Measurements from ENCODE around the gene CERS3. TPM values are rescaled to one million over a fixed set of nuclear protein-coding genes. Genes with fewer than 3 reads are reported as not detected.
A peak's percentile ranks its signal among the peaks of the same experiment; 100 is the strongest.

Gene CERS3
- total and polyA plus RNA-seq, 3 donors from 2014 or later, result 13.4 to 48.6 (median 17.8) TPM

DNA sequence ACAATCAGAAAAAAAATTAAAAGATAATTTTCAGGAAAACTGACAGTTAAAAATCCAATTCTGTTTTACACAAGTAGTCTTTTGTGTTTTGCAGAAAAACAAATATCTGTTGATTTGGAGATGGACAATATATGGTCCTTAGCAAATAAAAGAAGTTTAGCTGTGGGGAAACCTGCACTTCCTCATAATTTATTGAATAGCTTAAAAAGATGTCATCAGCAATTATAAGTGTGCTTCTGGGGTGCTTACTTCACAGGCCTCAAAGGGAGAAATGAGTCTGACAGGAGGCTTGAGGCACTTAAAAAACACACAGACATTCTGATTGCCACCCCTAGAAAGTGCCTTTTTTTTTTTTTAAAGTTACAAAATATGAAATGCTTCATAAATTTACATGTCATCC is 31.6 kb upstream of the CERS3 start:
- no peak for TF ChIP-seq POLR2A (IDR thresholded peaks at IDR 0.05)
- TF ChIP-seq, protein P1, sequence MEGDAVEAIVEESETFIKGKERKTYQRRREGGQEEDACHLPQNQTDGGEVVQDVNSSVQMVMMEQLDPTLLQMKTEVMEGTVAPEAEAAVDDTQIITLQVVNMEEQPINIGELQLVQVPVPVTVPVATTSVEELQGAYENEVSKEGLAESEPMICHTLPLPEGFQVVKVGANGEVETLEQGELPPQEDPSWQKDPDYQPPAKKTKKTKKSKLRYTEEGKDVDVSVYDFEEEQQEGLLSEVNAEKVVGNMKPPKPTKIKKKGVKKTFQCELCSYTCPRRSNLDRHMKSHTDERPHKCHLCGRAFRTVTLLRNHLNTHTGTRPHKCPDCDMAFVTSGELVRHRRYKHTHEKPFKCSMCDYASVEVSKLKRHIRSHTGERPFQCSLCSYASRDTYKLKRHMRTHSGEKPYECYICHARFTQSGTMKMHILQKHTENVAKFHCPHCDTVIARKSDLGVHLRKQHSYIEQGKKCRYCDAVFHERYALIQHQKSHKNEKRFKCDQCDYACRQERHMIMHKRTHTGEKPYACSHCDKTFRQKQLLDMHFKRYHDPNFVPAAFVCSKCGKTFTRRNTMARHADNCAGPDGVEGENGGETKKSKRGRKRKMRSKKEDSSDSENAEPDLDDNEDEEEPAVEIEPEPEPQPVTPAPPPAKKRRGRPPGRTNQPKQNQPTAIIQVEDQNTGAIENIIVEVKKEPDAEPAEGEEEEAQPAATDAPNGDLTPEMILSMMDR (IDR thresholded peaks at IDR 0.05), result no peak
- intact Hi-C loops (cut with DNase I; ENCODE audit: low total_unique reads), result no loop called here
- H3K4me3 ChIP-seq, result no peak overlapping the region
- no peak overlapping the region for H3K27ac ChIP-seq
- no peaks in the 10 kb centered on the region for H3K4me1 ChIP-seq
- H3K36me3 ChIP-seq (ENCODE audit: low read depth, missing control alignments), result no peaks in the 10 kb centered on the region
- H3K9me3 ChIP-seq, result no peaks in the 10 kb centered on the region
- H3K27me3 ChIP-seq, result no peaks in the 10 kb centered on the region
- DNase-seq, result no peak

- WGBS, 2 donors, result 61 to 78% methylated on average over 2 of the region's 2 CpGs
- no peaks in the 10 kb centered on the region for H3K27me3 ChIP-seq
- H3K9me3 ChIP-seq, result no peaks in the 10 kb centered on the region
Observed at GRCh38 chr15:100559330-100559729, 30.6 kb upstream of the CERS3 start.

GRCh38 chr15:100558771-100559254 is 30.1 kb upstream of the CERS3 start:
- H3K36me3 ChIP-seq (ENCODE audit: low read depth, missing control alignments), result no peaks in the 10 kb centered on the region
- DNase-seq, result no peak
- no peaks in the 10 kb centered on the region for H3K9me3 ChIP-seq
- 85 to 89% methylated on average over 8 to 50 of the region's 50 CpGs for whole genome bisulfite sequencing, 2 donors
- intact Hi-C loops (cut with DNase I; ENCODE audit: low total_unique reads), result no loop called here
- H3K4me1 ChIP-seq, result no peaks in the 10 kb centered on the region
- H3K27me3 ChIP-seq, result no peaks in the 10 kb centered on the region
- no peak overlapping the region for H3K27ac ChIP-seq
- peak overlapping the region; percentile 39 to 48 for H3K4me3 ChIP-seq
- no peak for TF ChIP-seq POLR2A (IDR thresholded peaks at IDR 0.05)
- TF ChIP-seq, protein P1 (IDR thresholded peaks at IDR 0.05), result no peak

More at GRCh38 chr15:100559330-100559729, 30.6 kb upstream of the CERS3 start:
- no peak overlapping the region for H3K27ac ChIP-seq
- TF ChIP-seq, protein P1 (IDR thresholded peaks at IDR 0.05), result no peak
- no peak for TF ChIP-seq POLR2A (IDR thresholded peaks at IDR 0.05)
- DNase-seq, result no peak
- H3K4me3 ChIP-seq, result peak overlapping the region in 1 of 2 donors; percentile 48
- no peaks in the 10 kb centered on the region for H3K36me3 ChIP-seq (ENCODE audit: low read depth, missing control alignments)
- H3K4me1 ChIP-seq, result no peaks in the 10 kb centered on the region
- intact Hi-C loops (cut with DNase I; ENCODE audit: low total_unique reads), result no loop called here

DNA sequence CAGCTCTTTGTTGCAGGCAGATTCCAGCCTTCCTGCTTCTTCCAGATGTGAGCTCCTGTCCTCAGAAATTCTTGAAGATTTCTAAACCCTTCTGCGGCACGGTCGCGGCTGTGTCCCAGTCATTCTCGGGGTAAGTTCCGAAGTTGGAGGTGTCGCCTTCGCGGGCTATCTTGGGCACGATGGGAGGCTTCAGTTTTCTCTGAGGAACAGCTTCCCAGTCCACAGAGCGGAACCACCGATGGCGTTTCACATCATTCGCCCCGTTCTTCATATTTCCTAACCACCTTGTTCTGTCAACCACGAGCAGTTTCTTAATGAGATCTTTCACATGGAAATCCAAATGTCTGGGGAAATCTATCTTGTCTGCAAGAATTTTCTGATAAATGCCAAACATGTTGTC is 24.7 kb upstream of the CERS3 start:
- H3K4me1 ChIP-seq, result no peaks in the 10 kb centered on the region
- H3K9me3 ChIP-seq, result no peaks in the 10 kb centered on the region
- intact Hi-C loops (cut with DNase I; ENCODE audit: low total_unique reads), result no loop called here
- H3K36me3 ChIP-seq (ENCODE audit: low read depth, missing control alignments), result no peaks in the 10 kb centered on the region
- H3K27me3 ChIP-seq, result no peaks in the 10 kb centered on the region
- H3K4me3 ChIP-seq, result no peak overlapping the region
- no peak overlapping the region for H3K27ac ChIP-seq
- TF ChIP-seq, protein P1 (IDR thresholded peaks at IDR 0.05), result no peak
- TF ChIP-seq POLR2A (IDR thresholded peaks at IDR 0.05), result no peak
- DNase-seq, result no peak
- WGBS, 2 donors, result 82 to 84% methylated on average over 16 of the region's 16 CpGs

GRCh38 chr15:100547961-100548360 is 19.2 kb upstream of the CERS3 start:
- Histone ChIP-seq H3K27ac (no peak overlapping the region), H3K9me3 (no peaks in the 10 kb centered on the region), H3K4me3 (no peak overlapping the region), H3K4me1 (no peaks in the 10 kb centered on the region), H3K36me3 (ENCODE audit: low read depth, missing control alignments) (no peaks in the 10 kb centered on the region), H3K27me3 (no peaks in the 10 kb centered on the region)
- no peak for DNase-seq
- no peak for TF ChIP-seq POLR2A (IDR thresholded peaks at IDR 0.05)
- TF ChIP-seq, protein P1 (IDR thresholded peaks at IDR 0.05), result no peak
- intact Hi-C loops (cut with DNase I; ENCODE audit: low total_unique reads), result no loop called here
- 90 to 96% methylated on average over 5 of the region's 5 CpGs for WGBS, 2 donors
